ENCODE data around the gene ADCYAP1. TPM values are rescaled to one million over a fixed set of nuclear protein-coding genes. Genes with fewer than 3 reads are reported as not detected.

The ADCYAP1 gene
- total RNA-seq, 1 experiment from 2014 or later: not detected

GRCh38 chr18:941331-941730, 36.7 kb downstream of the ADCYAP1 start:
- Histone ChIP-seq H3K27me3 (ENCODE audit: control insufficient read depth, insufficient read depth, low read length) (no peaks in the 10 kb centered on the region), H3K9me3 (ENCODE audit: control insufficient read depth, insufficient read depth, low read depth, low read length) (no peaks in the 10 kb centered on the region), H3K27ac (ENCODE audit: low read length) (no peak overlapping the region), H3K36me3 (ENCODE audit: control insufficient read depth, insufficient read depth, low read length) (no peaks in the 10 kb centered on the region), H3K4me3 (ENCODE audit: low read depth in 2 of 2, low read length in 2 of 2) (no peak overlapping the region), H3K4me1 (ENCODE audit: control insufficient read depth, insufficient read depth, low read length) (no peaks in the 10 kb centered on the region)
- ATAC-seq (no peak), DNase-seq (ENCODE audit: low read depth, low spot score) (no peak)
- no TSS peak for BruUV-seq (replicated peaks)
- CTCF ChIA-PET: no interaction called here
- in situ Hi-C loops (cut with HindIII; ENCODE audit: low pct_unique_long_range_greater_than_20kb, low sequenced_read_pairs): no loop called here
- no peak for TF ChIP-seq POLR2AphosphoS5 (IDR thresholded peaks at IDR 0.05; ENCODE audit: low read depth, low read length)
- TF ChIP-seq TCF7L2 (IDR thresholded peaks at IDR 0.05; ENCODE audit: low read depth, low read length): no peak
- no peak for TF ChIP-seq CTCF (IDR thresholded peaks at IDR 0.05)
- no peak for TF ChIP-seq REST (IDR thresholded peaks at IDR 0.05; ENCODE audit: insufficient read depth in 1 of 2, low read depth in 2 of 2, low read length in 1 of 2)
- no peak for TF ChIP-seq SIN3A (IDR thresholded peaks at IDR 0.05; ENCODE audit: borderline replicate concordance, insufficient read depth, low read depth, low read length)
- POLR2A ChIA-PET: interaction anchor here (0.6 kb wide), 1 partner anchor 151 kb away, joined by 4 read pairs; no protein-coding TSS in a partner anchor
- intact Hi-C loops (cut with micrococcal nuclease; ENCODE audit: unreplicated experiment): no loop called here

GRCh38 chr18:944440-944839, 39.8 kb downstream of the ADCYAP1 start:
- no peaks in the 10 kb centered on the region for H3K36me3 ChIP-seq (ENCODE audit: control insufficient read depth, insufficient read depth, low read length)
- TF ChIP-seq REST (IDR thresholded peaks at IDR 0.05; ENCODE audit: insufficient read depth in 1 of 2, low read depth in 2 of 2, low read length in 1 of 2) (no peak), CTCF (IDR thresholded peaks at IDR 0.05) (no peak), TCF7L2 (IDR thresholded peaks at IDR 0.05; ENCODE audit: low read depth, low read length) (no peak), POLR2AphosphoS5 (IDR thresholded peaks at IDR 0.05; ENCODE audit: low read depth, low read length) (no peak), SIN3A (IDR thresholded peaks at IDR 0.05; ENCODE audit: borderline replicate concordance, insufficient read depth, low read depth, low read length) (no peak)
- no TSS peak for BruUV-seq (replicated peaks)
- CTCF ChIA-PET: no interaction called here
- intact Hi-C loops (cut with micrococcal nuclease; ENCODE audit: unreplicated experiment) (no loop called here), in situ Hi-C loops (cut with HindIII; ENCODE audit: low pct_unique_long_range_greater_than_20kb, low sequenced_read_pairs) (no loop called here)
- no peaks in the 10 kb centered on the region for H3K27me3 ChIP-seq (ENCODE audit: control insufficient read depth, insufficient read depth, low read length)
- POLR2A ChIA-PET: no interaction called here
- H3K4me3 ChIP-seq (ENCODE audit: low read depth in 2 of 2, low read length in 2 of 2): no peak overlapping the region
- DNase-seq (ENCODE audit: low read depth, low spot score): no peak
- H3K9me3 ChIP-seq (ENCODE audit: control insufficient read depth, insufficient read depth, low read depth, low read length): no peaks in the 10 kb centered on the region
- ATAC-seq: no peak
- no peaks in the 10 kb centered on the region for H3K4me1 ChIP-seq (ENCODE audit: control insufficient read depth, insufficient read depth, low read length)
- H3K27ac ChIP-seq (ENCODE audit: low read length): no peak overlapping the region
